PFSK-1 (cell line): ENCODE data around the gene ZBTB34.

Experiments used
- FOXP2 ChIP-seq: optimal IDR thresholded peaks from 2 replicates; pipeline ENCODE3; 2011; ENCODE audit warnings: borderline replicate concordance, control low read depth, inconsistent platforms; ENCODE audit not compliant: insufficient read depth; ENCODE audit errors: extremely low read length, extremely low read depth
- POLR2AphosphoS5 ChIP-seq: IDR thresholded peaks from 2 replicates; pipeline ENCODE4 v1.6.1; 2012; ENCODE audit warnings: low read depth, mild to moderate bottlenecking, control low read depth, low read length, moderate library complexity
- SIN3A ChIP-seq: IDR thresholded peaks from 2 replicates; pipeline ENCODE4 v1.6.1; 2012; ENCODE audit warnings: mild to moderate bottlenecking, low read length, moderate library complexity, borderline replicate concordance; ENCODE audit not compliant: insufficient read depth
- TAF1 ChIP-seq: IDR thresholded peaks from 2 replicates; pipeline ENCODE4 v1.6.1; 2012; ENCODE audit warnings: low read length, control low read depth, borderline replicate concordance; ENCODE audit not compliant: insufficient read depth
- TF ChIP-seq, protein P1 (sequence below), 2 experiments: IDR thresholded peaks; 2 replicates each; pipeline versions ENCODE4 v1.6.1 to v1.8.0; 2011 to 2012; ENCODE audit warnings: low read depth in 2 of 2, low read length in 2 of 2, control low read depth in 1 of 2, inconsistent platforms in 1 of 2, mild to moderate bottlenecking in 1 of 2, moderate library complexity in 1 of 2; ENCODE audit not compliant: insufficient read depth in 1 of 2

DNA sequence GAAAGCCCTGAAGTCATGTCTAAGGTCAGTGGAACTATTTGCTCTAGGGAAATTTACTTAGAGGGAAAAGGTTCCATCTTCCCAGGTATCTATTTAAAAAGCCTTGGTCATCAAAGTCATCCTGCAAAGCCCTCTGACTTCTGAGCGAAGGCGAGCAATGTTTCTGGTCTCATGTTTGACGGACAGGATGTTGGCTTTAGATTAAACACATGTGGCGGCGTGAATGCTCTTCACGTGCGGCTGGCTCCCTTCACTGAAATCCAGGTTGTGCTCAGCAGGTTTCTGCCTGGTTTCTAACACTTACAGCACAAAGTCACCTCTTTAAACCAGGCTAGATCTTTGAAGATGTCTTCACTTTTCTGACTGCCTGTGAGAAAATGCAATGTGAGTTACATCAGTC lies 5.7 kb upstream of the ZBTB34 start:
- no peak for TF ChIP-seq POLR2AphosphoS5
- TF ChIP-seq TAF1, result no peak
- TF ChIP-seq, protein P1, sequence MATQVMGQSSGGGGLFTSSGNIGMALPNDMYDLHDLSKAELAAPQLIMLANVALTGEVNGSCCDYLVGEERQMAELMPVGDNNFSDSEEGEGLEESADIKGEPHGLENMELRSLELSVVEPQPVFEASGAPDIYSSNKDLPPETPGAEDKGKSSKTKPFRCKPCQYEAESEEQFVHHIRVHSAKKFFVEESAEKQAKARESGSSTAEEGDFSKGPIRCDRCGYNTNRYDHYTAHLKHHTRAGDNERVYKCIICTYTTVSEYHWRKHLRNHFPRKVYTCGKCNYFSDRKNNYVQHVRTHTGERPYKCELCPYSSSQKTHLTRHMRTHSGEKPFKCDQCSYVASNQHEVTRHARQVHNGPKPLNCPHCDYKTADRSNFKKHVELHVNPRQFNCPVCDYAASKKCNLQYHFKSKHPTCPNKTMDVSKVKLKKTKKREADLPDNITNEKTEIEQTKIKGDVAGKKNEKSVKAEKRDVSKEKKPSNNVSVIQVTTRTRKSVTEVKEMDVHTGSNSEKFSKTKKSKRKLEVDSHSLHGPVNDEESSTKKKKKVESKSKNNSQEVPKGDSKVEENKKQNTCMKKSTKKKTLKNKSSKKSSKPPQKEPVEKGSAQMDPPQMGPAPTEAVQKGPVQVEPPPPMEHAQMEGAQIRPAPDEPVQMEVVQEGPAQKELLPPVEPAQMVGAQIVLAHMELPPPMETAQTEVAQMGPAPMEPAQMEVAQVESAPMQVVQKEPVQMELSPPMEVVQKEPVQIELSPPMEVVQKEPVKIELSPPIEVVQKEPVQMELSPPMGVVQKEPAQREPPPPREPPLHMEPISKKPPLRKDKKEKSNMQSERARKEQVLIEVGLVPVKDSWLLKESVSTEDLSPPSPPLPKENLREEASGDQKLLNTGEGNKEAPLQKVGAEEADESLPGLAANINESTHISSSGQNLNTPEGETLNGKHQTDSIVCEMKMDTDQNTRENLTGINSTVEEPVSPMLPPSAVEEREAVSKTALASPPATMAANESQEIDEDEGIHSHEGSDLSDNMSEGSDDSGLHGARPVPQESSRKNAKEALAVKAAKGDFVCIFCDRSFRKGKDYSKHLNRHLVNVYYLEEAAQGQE (IDR thresholded peaks at IDR 0.05; ENCODE audit: insufficient read depth in 1 of 2, low read depth in 2 of 2, low read length in 2 of 2), result no peak
- no peak for TF ChIP-seq SIN3A
- no peak for TF ChIP-seq FOXP2
